HepG2 (cell line): ENCODE measurements around the gene LYRM4. TPM values are rescaled to one million over a fixed set of nuclear protein-coding genes. Genes with fewer than 3 reads are reported as not detected.

Experiments
- ELF3 ChIP-seq: IDR thresholded peaks from 2 replicates; pipeline ENCODE4 v1.6.1; 2016; ENCODE audit warnings: missing genetic modification reagents, missing compliant biosample characterization
- FOXJ3 ChIP-seq: sonication (generic); formaldehyde crosslinking; IDR thresholded peaks from 2 replicates; pipeline ENCODE4 v1.4.0; 2020; ENCODE audit warnings: missing genetic modification reagents, mild to moderate bottlenecking, borderline replicate concordance
- GZF1 ChIP-seq: sonication (generic); formaldehyde crosslinking; IDR thresholded peaks from 2 replicates; pipeline ENCODE4 v1.5.1; 2020; ENCODE audit warnings: mild to moderate bottlenecking, missing genetic modification reagents
- HMG20A ChIP-seq: IDR thresholded peaks from 2 replicates; pipeline ENCODE4 v1.6.1; 2016; ENCODE audit warnings: borderline replicate concordance
- HNF4A ChIP-seq: sonication (generic); formaldehyde crosslinking; IDR thresholded peaks from 2 replicates; pipeline ENCODE4 v1.4.0; 2020; ENCODE audit warnings: missing genetic modification reagents
- HNRNPH1 ChIP-seq: fragments of 200-400 bp; formaldehyde crosslinking; optimal IDR thresholded peaks from 2 replicates; pipeline ENCODE3; 2017; ENCODE audit warnings: mild to moderate bottlenecking, low read depth, low read length
- HOXA5 ChIP-seq: sonication (generic); formaldehyde crosslinking; IDR thresholded peaks from 2 replicates; pipeline ENCODE4 v1.4.0; 2020; ENCODE audit warnings: missing genetic modification reagents
- KLF12 ChIP-seq: sonication (generic); formaldehyde crosslinking; IDR thresholded peaks from 2 replicates; pipeline ENCODE4 v1.4.0; 2020; ENCODE audit warnings: missing genetic modification reagents, borderline replicate concordance
- MXI1 ChIP-seq: IDR thresholded peaks from 3 replicates; pipeline ENCODE4 v1.6.1; 2012; ENCODE audit warnings: low read depth, low read length, inconsistent platforms, borderline replicate concordance
- POLR2AphosphoS2 ChIP-seq: IDR thresholded peaks from 2 replicates; pipeline ENCODE4 v1.6.1; 2011; ENCODE audit warnings: low read depth, low read length, improper control_type of control experiment
- SRY ChIP-seq: sonication (generic); formaldehyde crosslinking; IDR thresholded peaks from 2 replicates; pipeline ENCODE4 v1.8.0; 2022; ENCODE audit warnings: mild to moderate bottlenecking, missing genetic modification reagents
- ZBTB21 ChIP-seq: sonication (generic); formaldehyde crosslinking; IDR thresholded peaks from 2 replicates; pipeline ENCODE4 v1.4.0; 2020; ENCODE audit warnings: missing genetic modification reagents
- ZNF20 ChIP-seq: sonication (generic); formaldehyde crosslinking; IDR thresholded peaks from 2 replicates; pipeline ENCODE4 v1.4.0; 2020; ENCODE audit warnings: mild to moderate bottlenecking, moderate library complexity, missing genetic modification reagents
- ZNF331 ChIP-seq: sonication (generic); formaldehyde crosslinking; IDR thresholded peaks from 2 replicates; pipeline ENCODE4 v1.4.0; 2020; ENCODE audit warnings: missing genetic modification reagents
- ZNF44 ChIP-seq: sonication (generic); formaldehyde crosslinking; IDR thresholded peaks from 2 replicates; pipeline ENCODE4 v1.5.1; 2020; ENCODE audit warnings: mild to moderate bottlenecking, missing genetic modification reagents
- ZNF792 ChIP-seq: IDR thresholded peaks from 2 replicates; pipeline ENCODE4 v1.6.1; 2016
- ZNF879 ChIP-seq: sonication (generic); formaldehyde crosslinking; IDR thresholded peaks from 2 replicates; pipeline ENCODE4 v1.8.1; 2023; ENCODE audit warnings: missing genetic modification reagents
- polyA plus RNA-seq, 8 experiments: library from polyadenylated mRNA; depleted of rRNA in 3 of 8; stranded (reverse) in 7 of 8; unstranded in 1 of 8; fragments of >200 nt; fragmentation: Illumina TruSeq in 4 of 8; extraction: Trizol in 4 of 8; gene quantifications; 2 replicates each; pipeline versions ENCODE4 v1.2.1 to v1.2.3, GENCODE V29; 2011 to 2016; ENCODE audit warnings: low read depth in 4 of 8, missing spikeins in 1 of 8, mixed read lengths in 1 of 8; ENCODE audit not compliant: insufficient read depth in 1 of 8
- total RNA-seq, 5 experiments: library from RNA; depleted of rRNA; stranded (reverse); fragments of >200 nt; fragmentation: Illumina TruSeq; extraction: Trizol; gene quantifications; 2 replicates each; pipeline ENCODE4 v1.2.3, GENCODE V29; 2016; ENCODE audit warnings: low read depth in 1 of 5
- TF ChIP-seq, protein P1 (sequence below): sonication (generic); formaldehyde crosslinking; IDR thresholded peaks from 2 replicates; pipeline ENCODE4 v1.4.0; 2020; ENCODE audit warnings: missing genetic modification reagents
- TF ChIP-seq, protein P2 (sequence below): sonication (generic); formaldehyde crosslinking; IDR thresholded peaks from 2 replicates; pipeline ENCODE4 v1.4.0; 2020; ENCODE audit warnings: missing genetic modification reagents, borderline replicate concordance
- TF ChIP-seq, protein P3 (sequence below): IDR thresholded peaks from 2 replicates; pipeline ENCODE4 v1.6.1; 2016; ENCODE audit warnings: missing genetic modification reagents, missing compliant biosample characterization
- TF ChIP-seq, protein P4 (sequence below): IDR thresholded peaks from 2 replicates; pipeline ENCODE4 v1.6.1; 2012; ENCODE audit warnings: low read depth, low read length, improper control_type of control experiment
- TF ChIP-seq, protein P5 (sequence below): IDR thresholded peaks from 2 replicates; pipeline ENCODE4 v1.6.1; 2016; ENCODE audit warnings: low read depth

Gene LYRM4
- total and polyA plus RNA-seq, 2 of the 13 experiments (the other 11 are each of a cell fraction or from before 2014, with no cell fraction given): 64.6 to 67.5 TPM

DNA sequence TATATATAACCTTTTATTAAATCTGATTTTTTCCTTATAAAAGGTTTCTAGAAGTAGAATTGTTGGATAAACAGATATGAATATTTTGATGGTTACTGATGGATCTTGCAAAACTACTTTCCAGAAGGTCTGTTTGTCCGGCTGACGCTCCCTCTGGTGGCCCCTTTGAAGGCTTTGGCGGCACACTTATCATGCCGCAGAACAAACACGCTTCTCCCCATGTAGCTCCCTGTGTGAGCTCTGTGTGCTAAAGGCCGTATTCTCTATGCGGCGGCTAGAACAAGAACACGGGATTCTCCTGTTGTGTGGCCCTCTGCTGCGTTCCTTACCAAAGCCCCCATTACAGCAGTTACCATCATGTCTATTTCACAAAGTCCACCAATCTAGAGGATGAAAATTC, 145.6 kb downstream of the LYRM4 start (continued):
- TF ChIP-seq HNRNPH1: no peak
- TF ChIP-seq, protein P1, sequence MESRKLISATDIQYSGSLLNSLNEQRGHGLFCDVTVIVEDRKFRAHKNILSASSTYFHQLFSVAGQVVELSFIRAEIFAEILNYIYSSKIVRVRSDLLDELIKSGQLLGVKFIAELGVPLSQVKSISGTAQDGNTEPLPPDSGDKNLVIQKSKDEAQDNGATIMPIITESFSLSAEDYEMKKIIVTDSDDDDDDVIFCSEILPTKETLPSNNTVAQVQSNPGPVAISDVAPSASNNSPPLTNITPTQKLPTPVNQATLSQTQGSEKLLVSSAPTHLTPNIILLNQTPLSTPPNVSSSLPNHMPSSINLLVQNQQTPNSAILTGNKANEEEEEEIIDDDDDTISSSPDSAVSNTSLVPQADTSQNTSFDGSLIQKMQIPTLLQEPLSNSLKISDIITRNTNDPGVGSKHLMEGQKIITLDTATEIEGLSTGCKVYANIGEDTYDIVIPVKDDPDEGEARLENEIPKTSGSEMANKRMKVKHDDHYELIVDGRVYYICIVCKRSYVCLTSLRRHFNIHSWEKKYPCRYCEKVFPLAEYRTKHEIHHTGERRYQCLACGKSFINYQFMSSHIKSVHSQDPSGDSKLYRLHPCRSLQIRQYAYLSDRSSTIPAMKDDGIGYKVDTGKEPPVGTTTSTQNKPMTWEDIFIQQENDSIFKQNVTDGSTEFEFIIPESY (CRISPR knock-in tag): peak; percentile 91
- peak; percentile 36 for TF ChIP-seq HNF4A (CRISPR knock-in tag)
- no peak for TF ChIP-seq POLR2AphosphoS2
- no peak for TF ChIP-seq ZNF44
- TF ChIP-seq, protein P2, sequence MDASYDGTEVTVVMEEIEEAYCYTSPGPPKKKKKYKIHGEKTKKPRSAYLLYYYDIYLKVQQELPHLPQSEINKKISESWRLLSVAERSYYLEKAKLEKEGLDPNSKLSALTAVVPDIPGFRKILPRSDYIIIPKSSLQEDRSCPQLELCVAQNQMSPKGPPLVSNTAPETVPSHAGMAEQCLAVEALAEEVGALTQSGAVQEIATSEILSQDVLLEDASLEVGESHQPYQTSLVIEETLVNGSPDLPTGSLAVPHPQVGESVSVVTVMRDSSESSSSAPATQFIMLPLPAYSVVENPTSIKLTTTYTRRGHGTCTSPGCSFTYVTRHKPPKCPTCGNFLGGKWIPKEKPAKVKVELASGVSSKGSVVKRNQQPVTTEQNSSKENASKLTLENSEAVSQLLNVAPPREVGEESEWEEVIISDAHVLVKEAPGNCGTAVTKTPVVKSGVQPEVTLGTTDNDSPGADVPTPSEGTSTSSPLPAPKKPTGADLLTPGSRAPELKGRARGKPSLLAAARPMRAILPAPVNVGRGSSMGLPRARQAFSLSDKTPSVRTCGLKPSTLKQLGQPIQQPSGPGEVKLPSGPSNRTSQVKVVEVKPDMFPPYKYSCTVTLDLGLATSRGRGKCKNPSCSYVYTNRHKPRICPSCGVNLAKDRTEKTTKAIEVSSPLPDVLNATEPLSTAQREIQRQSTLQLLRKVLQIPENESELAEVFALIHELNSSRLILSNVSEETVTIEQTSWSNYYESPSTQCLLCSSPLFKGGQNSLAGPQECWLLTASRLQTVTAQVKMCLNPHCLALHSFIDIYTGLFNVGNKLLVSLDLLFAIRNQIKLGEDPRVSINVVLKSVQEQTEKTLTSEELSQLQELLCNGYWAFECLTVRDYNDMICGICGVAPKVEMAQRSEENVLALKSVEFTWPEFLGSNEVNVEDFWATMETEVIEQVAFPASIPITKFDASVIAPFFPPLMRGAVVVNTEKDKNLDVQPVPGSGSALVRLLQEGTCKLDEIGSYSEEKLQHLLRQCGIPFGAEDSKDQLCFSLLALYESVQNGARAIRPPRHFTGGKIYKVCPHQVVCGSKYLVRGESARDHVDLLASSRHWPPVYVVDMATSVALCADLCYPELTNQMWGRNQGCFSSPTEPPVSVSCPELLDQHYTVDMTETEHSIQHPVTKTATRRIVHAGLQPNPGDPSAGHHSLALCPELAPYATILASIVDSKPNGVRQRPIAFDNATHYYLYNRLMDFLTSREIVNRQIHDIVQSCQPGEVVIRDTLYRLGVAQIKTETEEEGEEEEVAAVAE: no peak
- TF ChIP-seq HOXA5 (CRISPR knock-in tag): no peak
- TF ChIP-seq GZF1 (CRISPR knock-in tag): peak; percentile 93
- no peak for TF ChIP-seq ZBTB21 (CRISPR knock-in tag)
- TF ChIP-seq ZNF20 (CRISPR knock-in tag): no peak
- TF ChIP-seq ZNF792 (CRISPR knock-in tag): 0 out of 2 replicates have a peak, but pooled peaks have one; percentile 40
- TF ChIP-seq, protein P3, sequence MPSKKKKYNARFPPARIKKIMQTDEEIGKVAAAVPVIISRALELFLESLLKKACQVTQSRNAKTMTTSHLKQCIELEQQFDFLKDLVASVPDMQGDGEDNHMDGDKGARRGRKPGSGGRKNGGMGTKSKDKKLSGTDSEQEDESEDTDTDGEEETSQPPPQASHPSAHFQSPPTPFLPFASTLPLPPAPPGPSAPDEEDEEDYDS: peak; percentile 14; the same call in 1 of the 2 replicates
- TF ChIP-seq, protein P4, sequence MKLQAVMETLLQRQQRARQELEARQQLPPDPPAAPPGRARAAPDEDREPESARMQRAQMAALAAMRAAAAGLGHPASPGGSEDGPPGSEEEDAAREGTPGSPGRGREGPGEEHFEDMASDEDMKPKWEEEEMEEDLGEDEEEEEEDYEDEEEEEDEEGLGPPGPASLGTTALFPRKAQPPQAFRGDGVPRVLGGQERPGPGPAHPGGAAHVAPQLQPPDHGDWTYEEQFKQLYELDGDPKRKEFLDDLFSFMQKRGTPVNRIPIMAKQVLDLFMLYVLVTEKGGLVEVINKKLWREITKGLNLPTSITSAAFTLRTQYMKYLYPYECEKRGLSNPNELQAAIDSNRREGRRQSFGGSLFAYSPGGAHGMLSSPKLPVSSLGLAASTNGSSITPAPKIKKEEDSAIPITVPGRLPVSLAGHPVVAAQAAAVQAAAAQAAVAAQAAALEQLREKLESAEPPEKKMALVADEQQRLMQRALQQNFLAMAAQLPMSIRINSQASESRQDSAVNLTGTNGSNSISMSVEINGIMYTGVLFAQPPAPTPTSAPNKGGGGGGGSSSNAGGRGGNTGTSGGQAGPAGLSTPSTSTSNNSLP: peak; percentile 41
- no peak for TF ChIP-seq SRY (CRISPR knock-in tag)
- peak; percentile 53; the same call in 1 of the 2 replicates for TF ChIP-seq ELF3 (CRISPR knock-in tag)
- TF ChIP-seq ZNF331 (CRISPR knock-in tag): peak; percentile 69; the same call in 1 of the 2 replicates
- peak; percentile 47; the same call in 2 of the 3 replicates for TF ChIP-seq MXI1
- TF ChIP-seq ZNF879 (CRISPR knock-in tag): no peak
- TF ChIP-seq, protein P5, sequence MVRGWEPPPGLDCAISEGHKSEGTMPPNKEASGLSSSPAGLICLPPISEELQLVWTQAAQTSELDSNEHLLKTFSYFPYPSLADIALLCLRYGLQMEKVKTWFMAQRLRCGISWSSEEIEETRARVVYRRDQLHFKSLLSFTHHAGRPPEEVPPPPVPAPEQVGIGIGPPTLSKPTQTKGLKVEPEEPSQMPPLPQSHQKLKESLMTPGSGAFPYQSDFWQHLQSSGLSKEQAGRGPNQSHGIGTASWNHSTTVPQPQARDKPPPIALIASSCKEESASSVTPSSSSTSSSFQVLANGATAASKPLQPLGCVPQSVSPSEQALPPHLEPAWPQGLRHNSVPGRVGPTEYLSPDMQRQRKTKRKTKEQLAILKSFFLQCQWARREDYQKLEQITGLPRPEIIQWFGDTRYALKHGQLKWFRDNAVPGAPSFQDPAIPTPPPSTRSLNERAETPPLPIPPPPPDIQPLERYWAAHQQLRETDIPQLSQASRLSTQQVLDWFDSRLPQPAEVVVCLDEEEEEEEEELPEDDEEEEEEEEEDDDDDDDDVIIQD (CRISPR knock-in tag): peak; percentile 47; the same call in 1 of the 2 replicates
- peak; percentile 61; the same call in 1 of the 2 replicates for TF ChIP-seq FOXJ3 (CRISPR knock-in tag)
- TF ChIP-seq KLF12 (CRISPR knock-in tag): 0 out of 2 replicates have a peak, but pooled peaks have one; percentile 33
- TF ChIP-seq HMG20A (CRISPR knock-in tag): peak; percentile 75
